SU-DHL-6 (cell line): ENCODE data around the gene PC.

Source experiments
- EZH2phosphoT487 ChIP-seq: fragments of 200-600 bp; sonication (generic), shearing (Covaris generic); conservative IDR thresholded peaks from 2 replicates; pipeline ENCODE4 v1.6.1; 2018; ENCODE audit warnings: mild to moderate bottlenecking, antibody characterized with exemption, low read length, moderate library complexity, mixed read lengths
- TF ChIP-seq, protein P1 (sequence below): fragments of 200-600 bp; sonication (generic); IDR thresholded peaks from one replicate; pipeline ENCODE4 v1.5.1; 2017; ENCODE audit warnings: antibody characterized with exemption, mild to moderate bottlenecking, low read length, moderate library complexity; ENCODE audit not compliant: insufficient read depth, poor library complexity, severe bottlenecking

GRCh38 chr11:66894141-66894540 is 64.0 kb downstream of the PC start:
- TF ChIP-seq, protein P1, sequence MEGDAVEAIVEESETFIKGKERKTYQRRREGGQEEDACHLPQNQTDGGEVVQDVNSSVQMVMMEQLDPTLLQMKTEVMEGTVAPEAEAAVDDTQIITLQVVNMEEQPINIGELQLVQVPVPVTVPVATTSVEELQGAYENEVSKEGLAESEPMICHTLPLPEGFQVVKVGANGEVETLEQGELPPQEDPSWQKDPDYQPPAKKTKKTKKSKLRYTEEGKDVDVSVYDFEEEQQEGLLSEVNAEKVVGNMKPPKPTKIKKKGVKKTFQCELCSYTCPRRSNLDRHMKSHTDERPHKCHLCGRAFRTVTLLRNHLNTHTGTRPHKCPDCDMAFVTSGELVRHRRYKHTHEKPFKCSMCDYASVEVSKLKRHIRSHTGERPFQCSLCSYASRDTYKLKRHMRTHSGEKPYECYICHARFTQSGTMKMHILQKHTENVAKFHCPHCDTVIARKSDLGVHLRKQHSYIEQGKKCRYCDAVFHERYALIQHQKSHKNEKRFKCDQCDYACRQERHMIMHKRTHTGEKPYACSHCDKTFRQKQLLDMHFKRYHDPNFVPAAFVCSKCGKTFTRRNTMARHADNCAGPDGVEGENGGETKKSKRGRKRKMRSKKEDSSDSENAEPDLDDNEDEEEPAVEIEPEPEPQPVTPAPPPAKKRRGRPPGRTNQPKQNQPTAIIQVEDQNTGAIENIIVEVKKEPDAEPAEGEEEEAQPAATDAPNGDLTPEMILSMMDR, result no peak
- TF ChIP-seq EZH2phosphoT487, result no peak
